ENCODE measurements around the gene DHRS7B. TPM values are rescaled to one million over a fixed set of nuclear protein-coding genes. Genes with fewer than 3 reads are reported as not detected.
"Not testable (repeated sequence)": the region's sequence is repeated elsewhere in the genome, so short reads cannot be mapped to it uniquely, and the experiment has no call there.

The DHRS7B gene
- total RNA-seq, 4 donors from 2014 or later, result 14.6 to 80.6 (median 47.7) TPM

DNA sequence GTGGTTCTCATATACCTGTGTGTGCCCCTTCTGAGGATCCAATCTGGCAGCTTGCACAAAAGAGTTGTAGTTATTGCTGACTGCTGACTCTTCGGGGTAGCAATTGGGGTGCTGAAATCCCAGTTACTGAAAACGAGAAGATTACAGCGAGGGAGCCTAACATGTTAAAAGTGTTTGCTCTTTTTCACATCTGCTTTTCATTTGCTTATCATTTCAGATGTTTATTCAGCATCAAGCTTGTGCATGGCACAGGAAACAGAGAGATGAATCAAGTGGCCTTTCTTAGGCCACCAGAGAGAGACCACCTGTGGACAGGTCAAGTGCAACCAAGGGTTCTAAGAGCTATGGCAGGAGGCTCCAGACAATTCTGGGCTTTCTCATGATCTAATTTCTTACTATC lies 16.9 kb downstream of the DHRS7B start:
- in situ Hi-C loops (cut with MboI; ENCODE audit: low pct_ligation_motif_present in 1 of 4, low pct_unique_long_range_greater_than_20kb in 1 of 4, low sequenced_read_pairs in 3 of 4), result no loop called here

GRCh38 chr17:21144299-21144698 lies 17.5 kb downstream of the DHRS7B start:
- H3K9me3 ChIP-seq; H3K27me3 ChIP-seq; H3K4me3 ChIP-seq; H3K4me1 ChIP-seq; DNase-seq; H3K27ac ChIP-seq; intact Hi-C loops (cut with DNase I; ENCODE audit: low total_unique reads); H3K36me3 ChIP-seq; in situ Hi-C loops (cut with MboI; ENCODE audit: low pct_ligation_motif_present in 1 of 4, low pct_unique_long_range_greater_than_20kb in 1 of 4, low sequenced_read_pairs in 3 of 4): not testable (repeated sequence)
- 76 to 100% methylated on average over 1 to 3 of the region's 3 CpGs for WGBS, 2 donors (ENCODE audit: low coverage in 1 of 2)

More for the DNA sequence above, 16.9 kb downstream of the DHRS7B start:
- no peak overlapping the region for H3K4me3 ChIP-seq
- H3K27ac ChIP-seq, result no peak overlapping the region
- H3K4me1 ChIP-seq, result no peaks in the 10 kb centered on the region
- 88% methylated on average over 3 of the region's 3 CpGs; no CpG with 5 or more reads in 1 of the 2 donors for WGBS, 2 donors (ENCODE audit: low coverage in 1 of 2)
- intact Hi-C loops (cut with DNase I; ENCODE audit: low total_unique reads), result no loop called here
- peaks cover 0 to 5% of the 10 kb centered on the region in 2 donors for H3K9me3 ChIP-seq
- no peaks in the 10 kb centered on the region for H3K36me3 ChIP-seq
- DNase-seq, result no peak
- no peaks in the 10 kb centered on the region for H3K27me3 ChIP-seq
- TF ChIP-seq EP300 (IDR thresholded peaks at IDR 0.05; ENCODE audit: low read depth) (no peak), POLR2AphosphoS5 (IDR thresholded peaks at IDR 0.05) (no peak), POLR2A (IDR thresholded peaks at IDR 0.05) (no peak)
- TF ChIP-seq, protein P1, sequence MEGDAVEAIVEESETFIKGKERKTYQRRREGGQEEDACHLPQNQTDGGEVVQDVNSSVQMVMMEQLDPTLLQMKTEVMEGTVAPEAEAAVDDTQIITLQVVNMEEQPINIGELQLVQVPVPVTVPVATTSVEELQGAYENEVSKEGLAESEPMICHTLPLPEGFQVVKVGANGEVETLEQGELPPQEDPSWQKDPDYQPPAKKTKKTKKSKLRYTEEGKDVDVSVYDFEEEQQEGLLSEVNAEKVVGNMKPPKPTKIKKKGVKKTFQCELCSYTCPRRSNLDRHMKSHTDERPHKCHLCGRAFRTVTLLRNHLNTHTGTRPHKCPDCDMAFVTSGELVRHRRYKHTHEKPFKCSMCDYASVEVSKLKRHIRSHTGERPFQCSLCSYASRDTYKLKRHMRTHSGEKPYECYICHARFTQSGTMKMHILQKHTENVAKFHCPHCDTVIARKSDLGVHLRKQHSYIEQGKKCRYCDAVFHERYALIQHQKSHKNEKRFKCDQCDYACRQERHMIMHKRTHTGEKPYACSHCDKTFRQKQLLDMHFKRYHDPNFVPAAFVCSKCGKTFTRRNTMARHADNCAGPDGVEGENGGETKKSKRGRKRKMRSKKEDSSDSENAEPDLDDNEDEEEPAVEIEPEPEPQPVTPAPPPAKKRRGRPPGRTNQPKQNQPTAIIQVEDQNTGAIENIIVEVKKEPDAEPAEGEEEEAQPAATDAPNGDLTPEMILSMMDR (IDR thresholded peaks at IDR 0.05), result no peak

DNA sequence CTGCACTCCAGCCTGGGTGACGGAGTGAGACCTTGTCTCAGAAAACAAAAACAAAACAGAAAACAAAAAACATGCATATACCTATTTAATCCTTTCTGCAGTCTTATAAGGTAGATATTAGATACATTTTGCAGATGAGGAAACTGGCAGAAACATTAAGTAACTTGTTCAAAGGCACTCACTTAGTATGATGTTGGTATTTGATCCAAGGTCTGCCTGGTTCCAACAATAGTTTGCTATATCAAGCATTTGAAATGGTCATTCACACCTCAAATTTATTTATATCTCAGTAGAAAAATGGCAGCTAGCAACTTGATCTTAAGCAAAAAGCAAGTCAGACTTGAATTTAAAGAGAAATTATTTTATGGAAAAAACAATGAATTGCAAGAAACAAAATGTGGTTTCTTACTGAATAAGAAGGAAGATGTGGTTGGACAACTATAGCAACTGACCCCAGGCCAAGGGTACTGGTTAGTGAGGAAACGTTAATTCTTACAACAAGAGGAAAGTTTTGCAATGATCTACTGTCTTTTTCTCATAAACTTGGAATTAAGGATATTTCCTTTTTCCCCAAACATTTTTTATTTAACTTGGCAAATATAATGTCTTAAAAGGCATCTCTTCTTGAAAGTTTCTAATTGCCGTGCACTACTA lies 19.7 kb downstream of the DHRS7B start:
- no peaks in the 10 kb centered on the region for H3K9me3 ChIP-seq
- no peaks in the 10 kb centered on the region for H3K4me1 ChIP-seq
- no peak for TF ChIP-seq POLR2AphosphoS5 (IDR thresholded peaks at IDR 0.05)
- TF ChIP-seq POLR2A (IDR thresholded peaks at IDR 0.05), result no peak
- TF ChIP-seq, protein P1 (IDR thresholded peaks at IDR 0.05), result no peak
- TF ChIP-seq EP300 (IDR thresholded peaks at IDR 0.05; ENCODE audit: low read depth), result no peak
- H3K27me3 ChIP-seq, result no peaks in the 10 kb centered on the region
- intact Hi-C loops (cut with DNase I; ENCODE audit: low total_unique reads) (no loop called here), in situ Hi-C loops (cut with MboI; ENCODE audit: low pct_ligation_motif_present in 1 of 4, low pct_unique_long_range_greater_than_20kb in 1 of 4, low sequenced_read_pairs in 3 of 4) (no loop called here)
- no peaks in the 10 kb centered on the region for H3K36me3 ChIP-seq
- no peak for DNase-seq
- WGBS, 2 donors (ENCODE audit: low coverage in 1 of 2), result 75 to 85% methylated on average over 2 to 3 of the region's 3 CpGs
- H3K4me3 ChIP-seq, result no peak overlapping the region
- no peak overlapping the region for H3K27ac ChIP-seq

GRCh38 chr17:21149621-21150020 lies 22.9 kb downstream of the DHRS7B start:
- no peak for DNase-seq
- H3K27me3 ChIP-seq, result no peaks in the 10 kb centered on the region
- H3K4me1 ChIP-seq, result no peaks in the 10 kb centered on the region
- in situ Hi-C loops (cut with MboI; ENCODE audit: low pct_ligation_motif_present in 1 of 4, low pct_unique_long_range_greater_than_20kb in 1 of 4, low sequenced_read_pairs in 3 of 4) (no loop called here), intact Hi-C loops (cut with DNase I; ENCODE audit: low total_unique reads) (no loop called here)
- no peak overlapping the region for H3K27ac ChIP-seq
- WGBS, 2 donors (ENCODE audit: low coverage in 1 of 2), result 88% methylated on average over 1 of the region's 1 CpG
- TF ChIP-seq, protein P1 (IDR thresholded peaks at IDR 0.05), result no peak
- TF ChIP-seq EP300 (IDR thresholded peaks at IDR 0.05; ENCODE audit: low read depth) (no peak), POLR2AphosphoS5 (IDR thresholded peaks at IDR 0.05) (no peak)
- H3K36me3 ChIP-seq, result no peaks in the 10 kb centered on the region
- no peak overlapping the region for H3K4me3 ChIP-seq
- H3K9me3 ChIP-seq, result no peaks in the 10 kb centered on the region

DNA sequence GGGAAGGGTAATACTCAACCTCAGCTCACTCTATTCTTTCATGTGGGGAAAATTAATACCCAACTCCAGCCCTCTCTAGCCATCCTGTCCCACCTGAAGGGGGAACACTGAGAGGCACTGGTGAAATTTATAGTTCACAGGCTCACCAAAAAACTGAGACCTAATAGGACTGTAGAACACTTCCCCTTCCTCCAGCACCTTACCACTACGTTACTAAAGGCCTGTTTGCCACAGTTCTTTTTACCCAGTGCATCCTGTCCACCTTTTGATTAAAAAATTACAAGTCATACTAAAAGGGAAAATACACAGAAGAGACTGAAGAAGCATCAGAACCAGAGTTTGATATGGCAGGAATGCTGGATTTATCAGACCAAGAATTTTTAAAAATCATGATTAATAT lies 26.0 kb downstream of the DHRS7B start:
- Histone ChIP-seq H3K9me3 (no peaks in the 10 kb centered on the region), H3K36me3 (no peaks in the 10 kb centered on the region), H3K27me3 (no peaks in the 10 kb centered on the region), H3K27ac (no peak overlapping the region), H3K4me1 (no peaks in the 10 kb centered on the region), H3K4me3 (no peak overlapping the region)
- 60 to 77% methylated on average over 1 of the region's 1 CpG for WGBS, 2 donors (ENCODE audit: low coverage in 1 of 2)
- DNase-seq, result no peak
- no peak for TF ChIP-seq POLR2AphosphoS5 (IDR thresholded peaks at IDR 0.05)
- TF ChIP-seq, protein P1 (IDR thresholded peaks at IDR 0.05), result no peak
- no peak for TF ChIP-seq POLR2A (IDR thresholded peaks at IDR 0.05)
- TF ChIP-seq EP300 (IDR thresholded peaks at IDR 0.05; ENCODE audit: low read depth), result no peak
- in situ Hi-C loops (cut with MboI; ENCODE audit: low pct_ligation_motif_present in 1 of 4, low pct_unique_long_range_greater_than_20kb in 1 of 4, low sequenced_read_pairs in 3 of 4) (no loop called here), intact Hi-C loops (cut with DNase I; ENCODE audit: low total_unique reads) (no loop called here)

Measured in transverse colon (tissue), 4 donors.